B cell (primary cell): ENCODE measurements around the gene UBXN2A. TPM values are rescaled to one million over a fixed set of nuclear protein-coding genes. Genes with fewer than 3 reads are reported as not detected.

Source experiments
- ATAC-seq: fragments of 200-7000 bp; cut with Tn5 transposase; one replicate; pipeline ENCODE4 v1.10.0; 2021; ENCODE audit warnings: low read depth, mild to moderate bottlenecking, moderate number of reproducible peaks, moderate library complexity
- CTCF ChIA-PET: fragments of 350-600 bp; sonication (Branson Sonifier 250); formaldehyde crosslinking; loops from one replicate; lab custom pipeline; 2021; ENCODE audit warnings: antibody characterized with exemption, inconsistent platforms; lab: Charles Lee
- POLR2A ChIA-PET: fragments of 350-600 bp; sonication (Branson Sonifier 250); formaldehyde crosslinking; loops from one replicate; lab custom pipeline; 2021; ENCODE audit warnings: antibody characterized with exemption; lab: Charles Lee
- DNase-seq: peaks from one replicate; pipeline ENCODE4 v3.0.0; 2013
- H2AFZ ChIP-seq: 2 replicates; pipeline ENCODE4 v1.6.1; 2012; ENCODE audit warnings: mild to moderate bottlenecking, low read depth, low read length; ENCODE audit not compliant: insufficient read depth, poor library complexity, severe bottlenecking
- H3K27ac ChIP-seq, 2 donors: 1 replicate in 1 of 2; 2 replicates in 1 of 2; pipeline ENCODE4 v1.5.1; 2012 to 2013; ENCODE audit warnings: low read length in 2 of 2, mild to moderate bottlenecking in 2 of 2, moderate library complexity in 1 of 2
- H3K27me3 ChIP-seq, 4 experiments: fragments of 200-600 bp in 1 of 4; sonication (generic) in 1 of 4; replicated peaks in 1 of 4; 1 replicate in 2 of 4; 2 replicates in 2 of 4; pipeline versions ENCODE4 v1.6.1 to v1.7.0; 2013 to 2016; ENCODE audit warnings: low read length in 3 of 4, mild to moderate bottlenecking in 2 of 4, mixed read lengths in 1 of 4, moderate library complexity in 1 of 4; ENCODE audit not compliant: insufficient read depth in 4 of 4, control insufficient read depth in 3 of 4; ENCODE audit errors: control extremely low read depth in 1 of 4
- H3K36me3 ChIP-seq, 2 experiments: replicated peaks in 1 of 2; 1 replicate in 1 of 2; 2 replicates in 1 of 2; pipeline versions ENCODE4 v1.6.1 to v1.7.1; 2013; ENCODE audit warnings: low read length in 1 of 2; ENCODE audit not compliant: insufficient read depth in 2 of 2, control insufficient read depth in 1 of 2; ENCODE audit errors: control extremely low read depth in 1 of 2, extremely low read depth in 1 of 2
- H3K4me1 ChIP-seq, 2 donors: fragments of 200-600 bp in 1 of 2; sonication (generic) in 1 of 2; 1 replicate in 1 of 2; 2 replicates in 1 of 2; pipeline versions ENCODE4 v1.5.1 to v1.6.1; 2013 to 2017; ENCODE audit warnings: low read length in 2 of 2; ENCODE audit not compliant: control insufficient read depth in 2 of 2, insufficient read depth in 2 of 2
- H3K4me2 ChIP-seq: replicated peaks from 2 replicates; pipeline ENCODE3; 2012; ENCODE audit warnings: mild to moderate bottlenecking, low read depth, low read length; ENCODE audit not compliant: poor library complexity, severe bottlenecking
- H3K4me3 ChIP-seq, 5 experiments: fragments of 200-600 bp in 1 of 5; sonication (generic) in 1 of 5; 1 replicate in 3 of 5; 2 replicates in 2 of 5; pipeline versions ENCODE4 v1.5.1 to v1.7.0; 2011 to 2016; ENCODE audit warnings: low read length in 4 of 5, mild to moderate bottlenecking in 4 of 5, low read depth in 2 of 5, control low read depth in 1 of 5, moderate library complexity in 1 of 5; ENCODE audit not compliant: insufficient read depth in 1 of 5; ENCODE audit errors: control extremely low read depth in 1 of 5, extremely low read depth in 1 of 5
- H3K79me2 ChIP-seq: fragments of 200-600 bp; sonication (generic); one replicate; pipeline ENCODE4 v1.6.0; 2016; ENCODE audit warnings: low read length; ENCODE audit not compliant: control insufficient read depth, insufficient read depth
- H3K9ac ChIP-seq: fragments of 200-600 bp; sonication (generic); 2 replicates; pipeline ENCODE4 v1.6.1; 2017; ENCODE audit warnings: mild to moderate bottlenecking, low read length, moderate library complexity
- H3K9me3 ChIP-seq, 3 donors: one replicate each; pipeline versions ENCODE4 v1.6.1 to v1.7.1; 2013; ENCODE audit warnings: low read length in 2 of 3; ENCODE audit not compliant: control insufficient read depth in 2 of 3, insufficient read depth in 1 of 3; ENCODE audit errors: control extremely low read depth in 1 of 3
- H4K20me1 ChIP-seq: 2 replicates; pipeline ENCODE4 v1.6.0; 2012; ENCODE audit warnings: mild to moderate bottlenecking, low read length; ENCODE audit not compliant: insufficient read depth, control insufficient read depth, poor library complexity, severe bottlenecking
- H3K27ac Mint-ChIP-seq: one replicate; pipeline ENCODE4 v1.8.0; 2021; ENCODE audit warnings: mixed read lengths
- H3K27me3 Mint-ChIP-seq: one replicate; pipeline ENCODE4 v1.8.0; 2021; ENCODE audit warnings: mixed read lengths
- H3K4me1 Mint-ChIP-seq: one replicate; pipeline ENCODE4 v1.8.0; 2021; ENCODE audit warnings: mixed read lengths
- H3K4me3 Mint-ChIP-seq: one replicate; pipeline ENCODE4 v1.8.0; 2021; ENCODE audit warnings: mixed read lengths
- H3K9me3 Mint-ChIP-seq: one replicate; pipeline ENCODE4 v1.8.0; 2022; ENCODE audit warnings: mixed read lengths; ENCODE audit not compliant: insufficient read depth
- CTCF ChIP-seq: fragments of 200-600 bp; IDR thresholded peaks from one replicate; pipeline ENCODE4 v1.8.0; 2022; ENCODE audit warnings: antibody characterized with exemption, mild to moderate bottlenecking
- EZH2 ChIP-seq: IDR thresholded peaks from 2 replicates; pipeline ENCODE4 v1.6.1; 2012; ENCODE audit warnings: borderline replicate concordance, low read depth, mild to moderate bottlenecking, moderate library complexity, low read length; ENCODE audit not compliant: insufficient read depth, poor library complexity, severe bottlenecking
- WGBS: methylation state at CpG from one replicate; pipeline ENCODE4 v1.1.5; 2013; ENCODE audit warnings: missing lambda C conversion rate; ENCODE audit not compliant: insufficient coverage; 5-methylcytosine and 5-hydroxymethylcytosine counted together
- intact Hi-C: fragments of 100-400 bp; cut with micrococcal nuclease; formaldehyde crosslinking; loops from one replicate; pipeline ENCODE4 v1.10.0; 2022
- polyA plus RNA-seq: library from polyadenylated mRNA; depleted of rRNA; stranded (reverse); fragments of >200 nt; gene quantifications from 2 replicates; pipeline ENCODE4 v1.2.3, GENCODE V29; 2012
- total RNA-seq, 2 donors: library from RNA; stranded (reverse); fragments of 120-200 nt in 1 of 2; gene quantifications; 1 replicate in 1 of 2; 2 replicates in 1 of 2; pipeline versions ENCODE4 v1.2.3 to v1.2.4, GENCODE V29; 2013 to 2022

Gene UBXN2A
- total and polyA plus RNA-seq, 2 donors (not counting 1 experiment from before 2014, with no cell fraction given): 2.8 to 13.4 TPM

GRCh38 chr2:23915327-23915726, 24.9 kb upstream of the UBXN2A start:
- Histone ChIP-seq H3K4me1 (peaks cover 7 to 10% of the 10 kb centered on the region in 2 donors), H3K36me3 (no peaks in the 10 kb centered on the region), H3K27ac (no peak overlapping the region), H2AFZ (no peak overlapping the region), H3K9me3 (no peaks in the 10 kb centered on the region), H4K20me1 (peaks cover 88% of the 10 kb centered on the region), H3K4me3 (no peak overlapping the region), H3K79me2 (peaks cover 100% of the 10 kb centered on the region), H3K27me3 (no peaks in the 10 kb centered on the region), H3K4me2 (no peak overlapping the region), H3K9ac (no peak overlapping the region)
- ATAC-seq: no peak
- no peak for TF ChIP-seq EZH2
- no peak for TF ChIP-seq CTCF
- no peak overlapping the region for H3K27ac Mint-ChIP-seq
- intact Hi-C loops: no loop called here
- no peak overlapping the region for H3K4me3 Mint-ChIP-seq
- 100% methylated on average over 1 of the region's 7 CpGs for WGBS
- CTCF ChIA-PET: interaction anchor here (1.0 kb wide), 1 partner anchor 50 kb away, joined by 3 read pairs; no protein-coding TSS in a partner anchor
- peaks cover 40% of the 10 kb centered on the region for H3K4me1 Mint-ChIP-seq
- no peak for DNase-seq
- no peaks in the 10 kb centered on the region for H3K9me3 Mint-ChIP-seq
- no peaks in the 10 kb centered on the region for H3K27me3 Mint-ChIP-seq
- POLR2A ChIA-PET: interaction anchor here (0.6 kb wide), 1 partner anchor 1858 kb away, joined by 3 read pairs; no protein-coding TSS in a partner anchor

GRCh38 chr2:23916727-23917405, 23.4 kb upstream of the UBXN2A start:
- Histone ChIP-seq H2AFZ (no peak overlapping the region), H3K4me1 (peaks cover 7 to 10% of the 10 kb centered on the region in 2 donors)
- no peaks in the 10 kb centered on the region for H3K9me3 Mint-ChIP-seq

More at GRCh38 chr2:23916727-23917405, 23.4 kb upstream of the UBXN2A start:
- no peak overlapping the region for H3K27ac ChIP-seq
- DNase-seq (no peak), ATAC-seq (no peak)
- Mint-ChIP-seq H3K4me1 (peaks cover 47% of the 10 kb centered on the region), H3K27me3 (no peaks in the 10 kb centered on the region), H3K27ac (no peak overlapping the region), H3K4me3 (peak overlapping the region; percentile 4)
- peaks cover 0 to 4% of the 10 kb centered on the region in 2 experiments for H3K36me3 ChIP-seq
- POLR2A ChIA-PET: interaction anchor here (1.3 kb wide), 1 partner anchor 9 kb away, joined by 5 read pairs; no protein-coding TSS in a partner anchor
- no peak overlapping the region for H3K4me3 ChIP-seq
- H3K4me2 ChIP-seq: peak overlapping the region; percentile 16
- TF ChIP-seq EZH2 (no peak), CTCF (no peak)
- no peaks in the 10 kb centered on the region for H3K27me3 ChIP-seq
- CTCF ChIA-PET: no interaction called here
- no CpG with 5 or more reads among the region's 3 CpGs for WGBS
- intact Hi-C loops: no loop called here
- no peak overlapping the region for H3K9ac ChIP-seq
- H4K20me1 ChIP-seq: peaks cover 88% of the 10 kb centered on the region
- peaks cover 100% of the 10 kb centered on the region for H3K79me2 ChIP-seq
- H3K9me3 ChIP-seq: no peaks in the 10 kb centered on the region
